NCI-H226 (cell line): ENCODE data around the gene LSM7.

Source experiments
- DNase-seq: peaks from one replicate; pipeline ENCODE4 v3.0.0-alpha.2; 2015

The LSM7 gene

DNA sequence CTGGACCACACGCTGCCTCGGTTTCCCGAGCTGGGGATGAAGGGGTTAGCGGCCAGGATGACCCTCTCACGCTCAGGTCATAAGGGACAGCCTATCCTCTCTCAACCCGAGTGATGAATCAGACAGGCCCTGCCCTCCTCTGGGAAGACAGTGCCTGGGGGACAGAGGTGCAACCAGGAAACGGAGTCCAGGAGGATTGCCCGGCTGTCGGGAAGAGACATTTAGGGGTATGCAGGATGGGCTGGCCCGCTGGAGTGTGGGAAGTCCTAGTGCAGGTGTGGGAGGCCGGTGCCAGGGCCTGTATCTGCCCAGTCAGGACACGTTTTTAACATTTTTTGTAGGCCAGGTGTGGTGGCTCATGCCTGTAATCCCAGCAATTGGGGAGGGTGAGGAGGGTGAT is 8.3 kb downstream of the LSM7 start:
- DNase-seq: no peak

DNA sequence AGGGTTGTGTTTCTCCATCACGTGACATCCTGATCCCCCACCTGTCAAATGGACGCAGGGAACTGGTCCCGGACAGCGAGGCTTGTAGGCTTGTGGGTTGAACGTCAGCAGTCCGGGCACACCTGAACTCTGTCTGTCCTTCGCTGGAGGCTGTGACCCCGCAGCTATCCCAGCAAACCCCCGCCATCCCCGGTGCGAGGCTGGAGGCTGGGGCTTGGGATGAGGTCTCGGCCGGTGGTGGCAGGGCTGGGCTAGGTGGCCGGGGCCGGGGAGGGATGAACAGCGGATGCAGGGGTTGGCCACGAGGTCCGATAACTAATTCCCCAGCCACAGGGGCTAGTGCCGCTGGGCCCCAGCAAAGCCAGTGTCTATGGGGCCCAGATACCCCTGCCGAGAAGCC is 8.8 kb downstream of the LSM7 start:
- no peak for DNase-seq

DNA sequence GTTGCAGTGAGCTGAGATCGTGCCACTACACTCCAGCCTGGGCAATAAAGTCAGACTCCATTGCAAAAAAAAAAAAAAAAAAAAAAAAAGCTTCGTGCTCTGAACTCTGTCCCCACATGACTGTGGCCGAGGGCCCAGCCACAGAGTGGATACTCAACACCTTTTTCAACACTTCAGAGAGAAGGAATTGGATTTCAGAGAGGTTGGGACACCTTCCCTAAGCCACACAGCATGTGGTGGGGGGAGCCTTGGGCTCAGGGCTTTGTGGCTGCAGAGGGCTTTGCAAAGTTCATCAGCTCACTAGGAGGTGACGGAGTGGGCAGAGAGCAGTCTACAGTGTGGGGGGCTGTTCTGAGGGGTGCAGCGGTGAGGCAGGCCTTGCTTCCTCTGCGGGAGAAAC is 9.5 kb downstream of the LSM7 start:
- DNase-seq: no peak

DNA sequence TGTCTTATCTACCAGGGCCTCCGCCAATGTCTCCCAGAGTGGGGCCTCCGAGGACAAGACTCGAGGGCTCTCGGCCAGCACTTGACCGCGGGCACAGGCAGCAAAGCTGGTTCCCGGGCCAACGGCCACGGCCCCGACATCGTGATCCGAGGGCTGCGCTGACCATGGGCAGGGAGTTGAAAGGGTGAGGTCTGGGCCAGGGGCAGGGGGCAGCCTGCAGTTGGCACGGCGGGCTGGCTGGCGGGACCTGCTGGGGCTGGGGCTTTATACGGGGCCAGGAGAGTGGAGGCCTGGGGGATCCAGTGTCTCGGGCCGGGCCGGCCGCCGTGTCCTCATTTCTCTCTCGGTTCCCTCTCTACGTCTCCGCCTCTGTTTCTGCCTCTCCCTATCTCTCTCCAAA is 10.6 kb downstream of the LSM7 start:
- no peak for DNase-seq

DNA sequence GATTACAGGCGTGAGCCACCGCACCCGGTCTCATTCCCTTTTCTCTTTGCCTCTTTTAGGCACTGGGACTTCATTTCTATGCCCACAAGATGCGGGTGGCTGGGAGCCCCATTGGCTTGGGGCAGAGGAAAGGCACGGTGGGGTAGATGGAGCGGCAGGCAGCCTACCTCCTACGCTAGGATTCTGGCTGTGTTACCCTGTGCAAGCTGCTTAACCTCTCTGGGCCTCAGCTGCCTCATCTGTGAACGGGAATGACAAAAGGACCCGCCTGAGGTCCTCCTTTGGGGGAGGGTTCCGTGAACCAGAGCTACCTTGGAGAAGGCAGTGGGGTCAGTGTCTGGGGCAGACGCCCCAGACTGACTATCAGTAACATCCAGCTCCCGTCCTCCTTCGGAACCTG is 11.1 kb downstream of the LSM7 start:
- no peak for DNase-seq

DNA sequence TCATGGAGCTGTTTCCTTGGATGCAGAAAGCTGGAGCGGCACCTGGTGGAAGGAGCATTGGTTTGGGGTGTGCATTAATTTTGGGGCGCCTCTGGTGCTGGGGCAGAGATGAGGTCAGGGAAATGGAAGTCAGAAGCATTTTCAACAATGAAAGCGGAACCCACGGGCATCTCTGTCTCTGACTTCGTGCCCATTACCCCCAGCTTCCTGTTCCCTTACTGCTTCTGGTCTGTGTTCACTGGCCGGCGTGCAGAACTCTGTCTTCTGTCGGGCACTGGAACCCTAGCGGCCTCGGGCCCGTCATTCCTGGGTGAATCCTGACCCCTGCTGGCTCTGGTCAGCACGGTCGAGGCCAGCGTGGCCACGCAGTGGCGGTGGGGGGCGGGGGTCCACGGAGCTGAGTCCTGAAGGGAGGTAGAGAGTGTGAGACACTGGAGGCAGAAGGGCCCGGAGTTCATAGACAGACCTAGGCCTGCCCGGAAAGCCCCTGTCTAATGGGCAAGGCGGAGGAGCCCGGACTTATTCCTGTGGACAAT is 12.5 kb downstream of the LSM7 start:
- peak; percentile 41 for DNase-seq

DNA sequence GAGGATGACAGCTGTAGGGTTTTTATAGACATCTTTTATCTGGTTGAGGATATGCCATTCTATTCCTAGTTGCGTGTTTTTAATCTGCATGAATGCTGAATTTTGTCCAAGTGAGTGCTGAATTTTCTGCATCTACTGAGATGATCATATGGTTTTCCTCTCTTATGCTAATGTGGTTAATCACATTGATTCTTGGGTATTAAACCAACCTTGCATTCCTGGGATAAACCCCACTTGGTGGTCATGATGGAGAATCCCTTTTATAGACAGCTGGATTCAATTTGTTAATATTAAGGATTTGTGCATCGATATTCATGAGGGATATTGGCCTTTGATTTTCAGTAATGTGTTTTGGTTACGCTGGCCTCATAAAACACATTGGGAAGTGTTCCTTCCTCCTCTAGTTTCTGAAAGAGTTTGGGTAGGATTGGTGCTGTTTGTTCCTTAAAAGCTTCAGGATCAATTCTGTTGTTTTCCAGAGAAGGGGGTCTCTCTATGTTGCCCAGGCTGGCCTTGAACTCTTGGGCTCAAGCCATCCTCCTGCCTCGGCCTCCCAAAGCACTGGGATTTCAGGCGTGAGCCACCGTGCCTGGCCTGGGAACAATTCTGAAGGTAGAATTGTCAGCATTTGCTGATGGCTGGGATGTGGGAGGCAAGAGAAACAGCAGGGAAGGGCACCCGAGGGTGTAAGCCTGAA is 13.1 kb downstream of the LSM7 start:
- no peak for DNase-seq

DNA sequence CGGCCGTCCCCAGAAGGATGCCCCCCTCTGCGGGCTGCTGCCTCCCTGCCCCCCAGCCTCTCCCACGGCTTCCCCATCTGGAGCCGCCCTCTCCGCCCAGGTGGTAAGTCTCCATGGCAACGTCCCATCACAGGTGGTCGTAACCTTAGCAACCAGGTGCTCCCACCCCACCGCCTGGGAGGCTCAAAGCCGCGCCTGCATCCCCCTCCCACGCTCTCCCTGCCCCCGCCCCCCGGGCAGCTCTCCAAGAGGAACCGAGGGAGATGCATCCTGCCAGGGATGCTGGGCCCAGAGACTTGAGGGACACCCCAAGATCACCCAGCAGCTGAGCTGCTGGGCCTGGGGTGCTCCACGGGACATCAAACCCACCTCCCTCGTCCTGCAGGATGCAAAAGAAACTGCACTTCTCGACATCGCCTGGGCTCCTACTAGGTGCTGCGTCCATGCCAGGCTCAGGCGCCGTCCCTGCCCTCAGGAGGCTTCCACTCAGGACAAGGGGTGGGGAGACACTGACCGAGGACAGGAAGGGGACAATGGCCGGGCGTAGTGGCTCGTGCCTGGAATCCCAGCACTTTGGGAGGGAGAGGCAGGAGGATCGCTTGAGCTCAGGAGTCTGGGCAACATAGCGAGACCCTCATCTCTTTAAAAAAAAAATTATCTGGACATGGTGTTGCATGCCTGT is 15.4 kb downstream of the LSM7 start:
- DNase-seq: no peak

DNA sequence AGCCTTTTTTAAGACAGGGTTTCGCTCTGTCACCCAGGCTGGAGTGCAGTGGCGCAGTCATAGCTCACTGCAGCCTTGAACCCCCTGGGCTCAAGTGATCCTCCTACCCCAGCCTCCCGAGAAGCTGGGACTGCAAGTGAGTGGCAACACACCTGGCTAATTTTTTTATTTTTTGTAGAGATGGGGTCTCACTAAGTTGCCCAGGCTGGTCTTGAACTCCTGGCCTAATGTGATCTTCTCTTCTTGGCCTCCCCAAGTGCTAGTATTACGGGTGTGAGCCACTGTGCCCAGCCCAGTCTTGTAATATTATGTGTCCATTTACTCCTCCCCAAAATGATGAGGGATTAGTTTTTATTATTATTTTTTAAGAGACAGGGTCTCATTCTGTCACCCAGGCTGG is 17.3 kb downstream of the LSM7 start:
- DNase-seq: no peak

DNA sequence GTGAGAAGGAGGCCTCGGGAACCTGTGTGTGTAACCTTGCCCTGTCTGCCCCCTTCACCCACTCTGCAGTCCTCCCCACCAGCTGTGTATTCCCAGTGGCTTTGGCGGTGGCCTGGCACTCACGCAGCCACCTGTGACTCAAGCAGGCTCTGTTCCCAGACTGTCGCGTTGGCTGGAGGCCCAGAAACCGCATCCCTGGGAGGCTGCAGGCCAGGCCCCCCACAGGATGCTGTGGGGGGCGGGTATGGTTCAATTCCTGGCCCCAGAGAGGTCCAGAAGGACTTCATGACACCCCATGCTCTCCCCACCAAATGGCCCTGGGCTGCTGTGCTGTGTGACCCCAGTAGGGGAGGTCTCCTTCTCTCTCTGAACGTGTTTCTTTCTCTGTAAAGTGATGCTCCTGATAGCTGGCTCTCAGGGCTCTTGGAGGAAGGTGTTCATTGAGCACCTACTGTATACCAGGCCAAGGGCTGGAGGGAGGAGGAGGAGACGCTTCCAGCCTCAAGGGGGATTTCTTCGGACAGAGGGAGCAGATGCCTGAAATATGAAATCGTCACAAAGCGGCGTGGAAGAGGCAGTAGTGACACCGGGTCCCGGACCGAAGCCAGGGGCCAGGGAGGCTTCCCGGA is 18.5 kb downstream of the LSM7 start:
- no peak for DNase-seq

DNA sequence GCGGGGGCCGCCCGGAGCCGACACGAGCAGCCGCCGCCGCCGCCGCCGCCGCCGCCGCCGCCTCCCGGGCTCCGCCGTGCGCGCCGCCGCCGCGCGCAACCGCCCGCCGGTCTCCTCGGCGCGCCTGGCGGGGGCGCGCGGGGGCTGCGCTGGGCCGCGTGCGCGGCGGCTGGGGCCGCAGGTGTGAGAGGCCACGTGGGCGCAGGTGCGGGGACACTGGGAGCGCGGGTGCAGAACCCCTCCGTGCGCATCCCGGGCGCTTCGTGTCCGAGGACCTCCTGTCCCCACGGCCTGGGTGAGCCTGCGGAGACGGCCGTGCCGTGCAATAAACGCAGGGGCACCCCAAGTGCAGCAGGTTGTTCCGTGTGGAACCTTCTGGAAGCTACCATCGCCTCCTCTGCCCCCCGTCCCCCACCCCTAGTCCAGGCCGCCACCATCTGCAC is 20.3 kb downstream of the LSM7 start, which contains the start of gene LINGO3:
Gene LINGO3 (minus strand): TSS at position 41 of the 443 bp plus-strand sequence. CDS start 16,378 bp downstream, outside the sequence.
- no peak for DNase-seq

DNA sequence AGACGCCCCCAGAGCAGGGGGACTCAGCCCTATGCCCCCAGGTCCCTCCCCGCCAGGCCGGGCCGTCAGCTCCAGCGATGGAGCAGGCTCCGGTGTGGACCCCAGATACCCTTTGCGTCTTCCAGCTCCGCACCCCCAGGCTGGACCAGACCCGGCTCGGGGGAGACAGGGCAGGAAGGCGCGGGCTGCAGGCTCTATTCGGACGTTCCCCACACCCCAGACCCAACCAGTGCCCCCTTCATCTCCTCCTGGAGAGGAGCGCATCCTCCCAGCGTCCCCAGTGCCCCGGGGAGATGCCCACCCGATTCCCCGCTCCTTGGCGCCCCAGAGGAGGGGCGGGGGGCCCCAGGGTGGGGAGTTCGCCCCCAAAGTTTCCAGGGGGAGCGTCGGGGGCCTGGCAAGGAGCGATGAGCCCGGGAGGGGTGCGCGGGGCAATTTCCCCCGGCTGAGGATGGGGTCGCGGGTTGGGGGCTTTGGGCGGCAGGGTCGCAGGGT is 20.8 kb downstream of the LSM7 start:
- DNase-seq: no peak

DNA sequence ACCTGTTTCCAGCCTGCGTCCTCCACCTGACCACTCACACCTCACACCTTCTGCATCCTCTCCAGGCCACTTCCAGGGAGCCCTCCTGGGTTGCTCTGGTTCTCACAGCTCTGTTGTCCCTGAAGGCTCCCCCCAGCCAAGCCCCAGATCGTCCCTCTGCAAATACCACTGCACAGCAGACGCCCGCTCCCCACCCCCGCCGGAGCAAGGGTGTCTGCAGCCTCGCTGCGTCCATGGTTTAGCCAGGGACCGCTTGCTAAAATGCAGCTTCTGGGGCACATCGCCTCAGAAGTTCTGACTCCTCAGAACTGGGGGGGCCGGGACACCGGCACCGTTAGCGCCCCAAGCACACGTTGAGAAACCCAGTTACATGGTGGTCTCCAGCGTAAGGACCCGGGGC is 21.4 kb downstream of the LSM7 start:
- no peak for DNase-seq

DNA sequence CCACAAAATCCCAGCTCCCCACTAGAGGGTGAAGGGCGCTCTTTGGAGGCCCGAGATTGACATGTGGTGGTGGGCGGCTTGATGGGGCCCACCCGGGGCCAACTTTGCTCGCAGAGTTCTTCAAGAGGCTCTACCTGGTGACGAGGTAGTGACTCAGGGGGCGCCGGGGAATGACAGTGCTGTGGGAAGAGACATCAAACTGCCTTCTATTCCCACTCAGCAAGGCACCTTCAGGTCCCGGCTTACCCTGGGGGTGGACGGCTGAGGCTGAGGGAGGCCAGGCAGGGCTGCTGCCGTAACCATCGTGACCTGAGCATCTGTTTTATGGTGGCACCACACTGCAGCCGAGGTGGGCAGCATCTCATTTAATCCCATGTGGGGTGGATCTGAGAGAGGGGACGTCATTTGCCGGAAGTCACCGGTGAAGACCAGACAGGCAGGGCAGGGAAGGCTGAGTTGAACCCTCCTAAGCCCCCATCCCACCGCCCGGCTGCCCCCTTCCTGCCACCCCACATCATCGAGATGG is 22.0 kb downstream of the LSM7 start:
- DNase-seq: no peak

DNA sequence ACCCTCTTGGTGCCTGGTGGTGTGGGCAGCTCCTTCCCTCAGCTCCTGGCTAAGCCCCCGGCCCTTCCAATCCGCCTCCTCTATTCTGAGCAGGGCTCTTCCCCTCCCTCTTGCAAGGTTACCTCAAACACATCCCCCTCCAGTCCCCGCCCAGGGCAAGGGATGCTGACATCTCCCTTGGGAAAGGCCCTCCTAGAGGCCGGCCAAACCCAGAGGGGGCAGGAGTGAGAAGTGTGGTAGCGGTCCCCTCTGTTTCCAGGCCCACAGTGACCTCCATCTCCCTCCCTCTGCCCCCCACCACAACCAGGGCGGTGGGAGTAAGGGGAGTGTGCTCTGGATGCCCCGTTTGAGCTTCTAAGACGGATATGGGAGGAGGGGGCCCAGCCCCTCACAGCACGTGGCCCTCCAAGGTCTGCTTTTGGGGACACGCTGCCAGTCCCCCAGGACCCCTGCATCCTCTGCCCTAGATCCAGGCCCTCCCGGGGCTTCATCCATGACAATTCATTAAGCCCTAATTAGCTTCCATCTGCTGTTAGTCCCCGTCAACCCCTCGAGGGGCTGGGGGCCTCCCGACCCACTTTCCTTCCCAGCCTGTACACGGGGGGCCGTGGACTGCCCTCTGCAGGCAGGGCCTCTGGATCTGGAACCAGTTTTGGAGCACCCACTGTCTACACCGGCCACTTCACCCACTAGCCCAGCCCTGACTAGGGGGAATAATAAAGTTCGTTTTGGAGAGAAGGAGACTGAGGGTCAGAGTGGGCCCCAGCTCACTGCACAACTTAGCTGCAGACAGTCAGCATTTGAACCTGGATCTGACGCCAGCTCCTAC is 22.7 kb downstream of the LSM7 start:
- DNase-seq: no peak

DNA sequence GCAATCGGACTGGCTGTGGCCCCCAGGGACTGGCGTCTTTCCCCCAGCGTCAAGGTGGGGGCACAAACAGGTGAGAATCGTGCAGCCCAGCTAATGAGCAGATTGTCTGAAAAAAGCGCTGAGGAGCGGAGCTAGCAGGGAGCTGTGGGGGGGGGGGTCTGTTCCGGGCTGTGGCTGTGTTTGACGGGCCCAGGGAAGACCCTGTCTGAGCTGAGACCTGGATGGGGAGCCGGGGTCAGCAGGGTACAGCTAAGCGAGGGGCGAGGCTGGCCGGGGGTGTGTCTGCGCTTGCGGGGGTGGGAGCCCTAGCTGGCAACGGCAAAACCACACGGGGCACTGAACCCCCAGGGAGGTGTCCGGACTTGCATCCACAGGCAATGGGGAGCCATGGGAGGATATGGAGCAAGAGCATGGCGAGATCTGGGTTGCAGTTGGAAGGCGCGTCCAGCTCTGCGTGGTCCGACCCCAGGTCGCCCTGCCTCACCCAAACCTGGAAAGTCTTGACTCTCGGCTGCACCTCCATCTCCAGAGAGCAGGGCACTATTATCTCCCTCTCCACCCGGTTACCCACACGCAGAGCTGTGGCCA is 25.1 kb downstream of the LSM7 start:
- DNase-seq: no peak

DNA sequence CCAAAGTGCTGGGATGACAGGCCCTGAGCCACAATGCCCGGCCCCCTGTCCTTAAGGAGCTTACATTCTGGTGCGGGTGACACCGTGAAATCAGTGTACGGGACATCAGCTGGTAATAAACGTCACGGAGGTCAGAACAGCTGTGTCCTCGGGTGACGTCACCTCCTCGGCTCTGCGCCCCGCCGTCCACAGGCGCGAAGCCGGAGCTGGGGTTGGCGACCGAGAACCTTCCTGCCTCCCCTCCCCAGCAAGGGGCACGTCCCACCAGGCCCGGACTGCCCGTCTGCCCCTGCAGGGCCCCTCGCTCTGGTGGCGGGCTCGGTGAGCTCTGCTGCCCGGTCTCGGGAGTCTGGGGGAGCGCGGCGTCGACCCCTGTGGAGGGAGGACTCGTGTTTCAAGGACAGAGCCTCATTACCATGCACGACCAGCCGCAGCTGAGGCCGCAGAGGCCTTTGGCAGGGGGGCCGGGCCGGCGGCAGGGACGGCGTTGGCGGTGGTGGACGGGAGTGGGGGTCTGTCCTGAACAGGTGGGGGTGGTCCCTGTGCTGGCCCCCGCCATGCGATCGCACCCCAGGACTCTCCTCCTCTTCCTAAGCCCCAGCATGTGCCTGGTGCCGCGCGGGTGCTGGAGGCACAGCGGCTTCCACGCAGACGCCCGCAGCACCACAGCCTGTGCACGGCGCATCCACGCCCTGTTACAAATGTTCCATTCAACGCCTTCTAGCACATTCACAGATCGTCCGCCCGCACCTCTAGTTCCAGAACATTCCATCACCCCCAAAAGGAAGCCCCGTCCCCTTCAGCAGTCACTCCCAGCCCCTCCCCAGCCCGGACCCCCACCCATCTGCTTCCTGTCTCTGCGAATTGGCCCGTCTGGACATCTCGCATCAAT is 25.8 kb downstream of the LSM7 start:
- DNase-seq: no peak

DNA sequence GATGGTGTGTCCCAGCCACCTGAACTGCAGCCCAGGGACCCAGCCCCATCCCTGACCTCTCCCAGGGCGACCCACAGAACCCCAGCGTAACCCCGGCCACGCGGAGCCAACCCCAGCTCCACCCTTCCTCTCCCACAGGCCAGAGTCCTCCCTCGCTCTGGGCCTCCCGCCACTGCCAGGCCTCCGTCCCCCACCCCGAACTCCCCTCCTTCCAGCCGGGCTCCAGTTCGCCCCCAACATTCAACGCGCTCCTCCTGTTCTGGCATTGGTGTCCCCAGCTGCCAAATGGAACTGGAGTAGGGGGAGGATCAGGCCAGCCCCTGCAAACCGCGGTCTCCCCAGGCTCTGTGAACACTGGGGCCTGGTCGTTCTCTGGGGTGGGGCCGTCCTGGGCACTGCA is 27.9 kb downstream of the LSM7 start:
- DNase-seq: no peak

DNA sequence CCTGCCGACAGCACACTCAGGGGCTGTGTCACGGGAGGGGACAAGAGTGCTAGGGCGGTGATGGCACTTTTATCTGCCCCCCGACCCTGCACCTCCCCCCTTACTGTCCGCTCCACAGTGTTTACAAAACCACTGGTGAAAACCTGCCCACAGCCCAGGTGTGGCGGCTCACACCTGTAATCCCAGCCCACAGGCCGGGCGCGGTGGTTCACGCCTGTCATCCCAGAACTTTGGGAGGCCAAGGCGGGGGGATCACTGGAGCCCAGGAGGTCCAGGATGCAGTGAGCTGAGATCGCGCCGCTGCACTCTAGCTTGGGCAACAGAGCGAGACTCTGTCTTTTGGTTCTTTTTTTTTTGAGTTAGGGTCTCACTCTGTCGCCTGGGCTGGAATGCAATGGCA is 32.2 kb downstream of the LSM7 start:
- no peak for DNase-seq

DNA sequence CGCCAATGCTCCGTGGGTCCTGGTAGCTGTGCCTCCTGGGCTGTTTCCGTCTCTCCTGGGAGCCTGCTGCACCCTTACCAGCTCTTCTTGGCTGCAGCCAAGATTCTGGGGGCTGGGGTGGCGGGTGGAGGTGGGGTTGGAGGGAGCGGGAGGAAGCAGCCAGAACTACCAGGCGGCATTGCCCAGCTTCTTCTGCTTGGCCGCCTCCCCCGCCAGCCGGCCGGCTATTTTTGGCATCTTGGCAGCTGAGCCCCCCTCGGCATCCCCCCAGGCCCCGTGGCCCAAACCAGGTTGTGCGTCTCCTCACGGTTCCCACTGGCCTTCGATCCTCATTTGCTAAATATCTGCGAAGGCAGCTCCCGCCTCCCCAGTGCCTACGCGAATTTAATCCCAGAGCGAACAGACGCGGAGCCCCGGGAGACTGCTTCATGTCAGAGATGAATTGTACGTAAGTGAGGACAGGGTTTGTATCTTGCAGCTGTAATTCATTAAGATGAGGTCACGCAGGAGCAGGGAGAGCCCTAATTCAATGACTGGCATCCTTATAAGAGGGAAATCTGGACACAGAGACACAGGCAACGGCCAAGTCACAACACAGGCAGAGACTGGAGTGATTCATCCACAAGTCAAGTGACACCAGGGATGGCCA is 33.6 kb downstream of the LSM7 start:
- DNase-seq: no peak
